Common myeloid progenitor, CD34-positive (primary cell): Measurements from ENCODE around the gene MAP3K6.
A peak's percentile ranks its signal among the peaks of the same experiment; 100 is the strongest.

ENCODE experiments used
- CTCF ChIA-PET: fragments of 350-600 bp; sonication (Branson Sonifier 250); formaldehyde crosslinking; loops from one replicate; lab custom pipeline; 2021; ENCODE audit warnings: antibody characterized with exemption; lab: Charles Lee
- POLR2A ChIA-PET: fragments of 350-600 bp; sonication (Branson Sonifier 250); formaldehyde crosslinking; loops from one replicate; lab custom pipeline; 2021; ENCODE audit warnings: antibody characterized with exemption; lab: Charles Lee
- DNase-seq, 3 donors: peaks; one replicate each; pipeline versions ENCODE4 v3.0.0 to v3.0.0-alpha.2; 2013
- H3K27ac ChIP-seq, 2 experiments: 1 replicate in 1 of 2; 2 replicates in 1 of 2; pipeline ENCODE4 v1.7.0; 2013; ENCODE audit warnings: inconsistent platforms in 2 of 2, low read length in 2 of 2, mild to moderate bottlenecking in 2 of 2, low read depth in 1 of 2, moderate library complexity in 1 of 2; ENCODE audit not compliant: severe bottlenecking in 2 of 2, insufficient read depth in 1 of 2, poor library complexity in 1 of 2
- H3K27me3 ChIP-seq, 5 experiments: replicated peaks in 2 of 5; 1 replicate in 3 of 5; 2 replicates in 2 of 5; pipeline versions ENCODE4 v1.6.1 to v1.7.0; 2013; ENCODE audit warnings: low read length in 4 of 5, mild to moderate bottlenecking in 2 of 5, moderate library complexity in 2 of 5, inconsistent platforms in 1 of 5; ENCODE audit not compliant: insufficient read depth in 5 of 5, control insufficient read depth in 4 of 5
- H3K36me3 ChIP-seq, 4 experiments: 1 replicate in 2 of 4; 2 replicates in 2 of 4; pipeline versions ENCODE4 v1.6.1 to v1.7.0; 2013; ENCODE audit warnings: low read length in 3 of 4, control low read depth in 1 of 4, mild to moderate bottlenecking in 1 of 4; ENCODE audit not compliant: control insufficient read depth in 4 of 4, insufficient read depth in 4 of 4
- H3K4me1 ChIP-seq, 4 experiments: 1 replicate in 3 of 4; 2 replicates in 1 of 4; pipeline versions ENCODE4 v1.6.1 to v1.7.1; 2013; ENCODE audit warnings: low read length in 3 of 4, mild to moderate bottlenecking in 3 of 4, control low read depth in 1 of 4, inconsistent platforms in 1 of 4, moderate library complexity in 1 of 4; ENCODE audit not compliant: control insufficient read depth in 4 of 4, insufficient read depth in 4 of 4; ENCODE audit errors: control extremely low read depth in 1 of 4
- H3K4me3 ChIP-seq, 7 experiments: 1 replicate in 4 of 7; 2 replicates in 3 of 7; pipeline versions ENCODE4 v1.5.1 to v1.7.0; 2013; ENCODE audit warnings: mild to moderate bottlenecking in 7 of 7, low read length in 6 of 7, moderate library complexity in 6 of 7, inconsistent platforms in 2 of 7, low read depth in 2 of 7, control low read depth in 1 of 7; ENCODE audit not compliant: insufficient read depth in 4 of 7, control insufficient read depth in 1 of 7; ENCODE audit errors: extremely low read depth in 1 of 7
- H3K9me3 ChIP-seq, 5 experiments: 1 replicate in 4 of 5; 2 replicates in 1 of 5; pipeline versions ENCODE4 v1.6.1 to v1.7.1; 2013; ENCODE audit warnings: low read length in 4 of 5, mild to moderate bottlenecking in 2 of 5, inconsistent platforms in 1 of 5, low read depth in 1 of 5, moderate library complexity in 1 of 5; ENCODE audit not compliant: control insufficient read depth in 4 of 5, insufficient read depth in 2 of 5; ENCODE audit errors: control extremely low read depth in 1 of 5
- WGBS: methylation state at CpG from one replicate; pipeline ENCODE4 v1.1.5; 2013; ENCODE audit not compliant: insufficient coverage; 5-methylcytosine and 5-hydroxymethylcytosine counted together

Gene MAP3K6

DNA sequence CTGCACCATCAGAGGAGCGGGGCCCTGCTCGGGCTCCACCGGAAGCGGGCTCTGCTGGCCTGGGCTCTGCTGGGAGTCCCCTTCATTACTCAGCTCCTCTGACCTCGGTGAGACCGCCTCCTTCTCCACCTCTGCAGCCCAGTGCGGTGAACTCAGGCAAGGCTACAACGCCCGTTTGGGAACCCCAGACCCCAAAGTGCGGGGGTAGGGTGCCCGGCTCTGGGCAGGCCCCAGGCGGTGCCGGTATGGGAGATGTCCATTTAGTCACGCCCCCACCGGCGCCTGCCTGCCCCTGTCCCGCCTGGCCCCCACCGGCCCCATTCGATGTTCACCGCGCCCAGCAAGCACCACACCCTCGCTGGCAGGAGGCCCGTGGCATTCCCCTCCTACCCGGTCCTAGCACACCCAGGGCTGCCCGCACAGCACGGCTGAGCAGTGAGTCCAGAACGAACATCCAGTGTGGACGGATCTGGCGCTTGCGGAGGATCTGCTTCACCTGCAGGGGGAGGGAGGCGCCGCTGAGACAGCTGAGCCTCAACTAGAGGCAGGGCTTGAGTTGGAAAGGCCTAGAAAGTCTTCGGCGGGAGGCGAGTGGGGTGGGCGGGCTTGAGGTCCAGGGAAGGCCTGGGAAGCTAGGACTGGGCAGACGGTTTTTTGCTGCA is 10.0 kb downstream of the MAP3K6 start:
- DNase-seq: peak in 2 of 3 donors; percentile 15 to 22
- Histone ChIP-seq H3K27ac (no peak overlapping the region), H3K36me3 (peaks cover 0 to 25% (median 7%) of the 10 kb centered on the region in 4 experiments), H3K9me3 (no peaks in the 10 kb centered on the region), H3K4me1 (peaks cover 0 to 33% (median 19%) of the 10 kb centered on the region in 4 experiments), H3K4me3 (peak overlapping the region in 3 of 7 experiments; percentile 19 to 73 (median 57)), H3K27me3 (no peaks in the 10 kb centered on the region)
- POLR2A ChIA-PET: interaction anchor here (0.6 to 1.4 kb wide), 7 partner anchors 9 to 304 kb away, joined by 3 to 5 read pairs (median 3); partner anchors contain the start of gene SYTL1
- 87% methylated on average over 36 of the region's 37 CpGs for WGBS
- CTCF ChIA-PET: interaction anchor here (0.5 to 10.3 kb wide), 23 partner anchors 8 to 1024 kb away, joined by 3 to 102 read pairs (median 6); partner anchors contain the start of genes GPR3, MAP3K6 and SYTL1

DNA sequence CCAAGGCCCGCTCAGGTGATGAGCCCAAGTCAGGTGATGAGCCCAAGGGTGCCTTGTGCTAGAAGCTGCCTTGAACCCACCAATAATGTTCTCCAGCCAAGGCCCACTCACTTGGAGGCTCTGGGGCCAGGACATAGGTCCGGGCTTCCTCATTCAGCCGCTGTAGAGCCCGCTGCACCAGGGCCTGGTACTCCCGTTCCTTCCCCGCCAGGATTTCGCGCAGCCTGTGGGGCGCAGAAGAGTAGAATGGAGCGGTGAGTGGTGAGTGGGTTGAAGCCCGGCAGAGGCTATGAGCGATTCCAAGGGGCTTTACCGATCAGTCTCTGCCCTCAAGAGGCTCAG is 10.5 kb downstream of the MAP3K6 start:
- Histone ChIP-seq H3K4me3 (peak overlapping the region in 1 of 7 experiments; percentile 73), H3K4me1 (peaks cover 0 to 33% (median 19%) of the 10 kb centered on the region in 4 experiments), H3K9me3 (no peaks in the 10 kb centered on the region), H3K36me3 (peaks cover 0 to 30% (median 8%) of the 10 kb centered on the region in 4 experiments), H3K27me3 (no peaks in the 10 kb centered on the region), H3K27ac (no peak overlapping the region)
- CTCF ChIA-PET: interaction anchor here (0.8 to 10.3 kb wide), 11 partner anchors 12 to 57 kb away, joined by 3 to 102 read pairs (median 6); partner anchors contain the start of genes GPR3, MAP3K6 and SYTL1
- POLR2A ChIA-PET: interaction anchor here (0.6 to 1.4 kb wide), 2 partner anchors 9 to 40 kb away, joined by 3 to 5 read pairs; no protein-coding TSS in a partner anchor
- peak in 2 of 3 donors; percentile 38 to 61 for DNase-seq
- 96% methylated on average over 13 of the region's 13 CpGs for WGBS

DNA sequence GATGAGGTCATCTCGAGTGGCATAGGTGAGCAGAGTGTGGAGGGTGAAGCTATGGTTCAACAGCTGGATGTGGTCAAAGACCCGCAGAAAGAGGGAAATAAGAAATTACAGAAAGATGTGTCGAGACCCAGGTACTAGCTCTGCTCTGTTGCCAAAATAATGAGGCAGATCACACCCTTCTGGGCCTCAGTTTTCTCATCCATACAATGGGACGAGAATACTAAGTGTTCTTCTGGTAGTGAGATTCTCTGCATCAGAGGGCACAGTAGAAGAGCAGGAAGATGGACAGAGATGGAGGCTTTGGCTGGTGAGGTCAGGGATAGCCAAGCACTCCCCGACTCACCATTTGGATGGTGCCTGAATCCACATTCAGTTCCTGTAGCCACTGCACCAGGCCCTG is 11.1 kb downstream of the MAP3K6 start:
- no peaks in the 10 kb centered on the region for H3K27me3 ChIP-seq
- H3K4me3 ChIP-seq: no peak overlapping the region
- ChIA-PET CTCF (interaction anchor here (0.8 to 10.3 kb wide), 11 partner anchors 12 to 56 kb away, joined by 3 to 102 read pairs (median 4); partner anchors contain the start of genes GPR3, MAP3K6 and SYTL1), POLR2A (interaction anchor here (1.4 kb wide), 1 partner anchor 10 kb away, joined by 5 read pairs; no protein-coding TSS in a partner anchor)
- DNase-seq: no peak
- 96% methylated on average over 4 of the region's 5 CpGs for WGBS
- H3K27ac ChIP-seq: no peak overlapping the region
- H3K4me1 ChIP-seq: peaks cover 0 to 30% (median 18%) of the 10 kb centered on the region in 4 experiments
- H3K9me3 ChIP-seq: no peaks in the 10 kb centered on the region
- peaks cover 0 to 36% (median 11%) of the 10 kb centered on the region in 4 experiments for H3K36me3 ChIP-seq

DNA sequence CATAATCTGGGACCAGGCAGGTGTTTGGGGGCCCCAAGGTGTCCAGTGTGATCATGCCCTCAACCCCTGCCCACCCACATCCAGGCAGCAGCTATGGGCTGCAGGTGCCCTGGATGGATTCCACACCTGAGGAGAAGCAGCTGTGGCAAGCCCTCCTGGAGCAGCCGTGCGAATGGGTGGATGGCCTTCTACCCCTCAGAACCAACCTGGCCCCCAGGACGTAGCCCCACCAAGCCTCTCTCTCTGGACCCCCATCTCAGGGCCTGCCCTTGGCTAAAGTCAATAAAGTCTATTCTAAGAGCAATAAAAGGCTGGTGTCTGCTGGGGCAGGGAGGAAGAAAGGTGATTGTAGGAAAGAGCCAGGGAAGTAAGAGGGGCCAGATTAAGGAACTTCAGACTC is 13.1 kb downstream of the MAP3K6 start:
- no CpG with 5 or more reads among the region's 3 CpGs for WGBS
- no peak overlapping the region for H3K4me3 ChIP-seq
- ChIA-PET POLR2A (no interaction called here), CTCF (interaction anchor here (0.8 to 10.3 kb wide), 7 partner anchors 9 to 57 kb away, joined by 3 to 102 read pairs (median 4); partner anchors contain the start of gene SYTL1)
- H3K27me3 ChIP-seq: no peaks in the 10 kb centered on the region
- H3K9me3 ChIP-seq: no peaks in the 10 kb centered on the region
- no peak overlapping the region for H3K27ac ChIP-seq
- peaks cover 0 to 26% (median 16%) of the 10 kb centered on the region in 4 experiments for H3K4me1 ChIP-seq
- peaks cover 0 to 50% (median 16%) of the 10 kb centered on the region in 4 experiments for H3K36me3 ChIP-seq
- DNase-seq: no peak

DNA sequence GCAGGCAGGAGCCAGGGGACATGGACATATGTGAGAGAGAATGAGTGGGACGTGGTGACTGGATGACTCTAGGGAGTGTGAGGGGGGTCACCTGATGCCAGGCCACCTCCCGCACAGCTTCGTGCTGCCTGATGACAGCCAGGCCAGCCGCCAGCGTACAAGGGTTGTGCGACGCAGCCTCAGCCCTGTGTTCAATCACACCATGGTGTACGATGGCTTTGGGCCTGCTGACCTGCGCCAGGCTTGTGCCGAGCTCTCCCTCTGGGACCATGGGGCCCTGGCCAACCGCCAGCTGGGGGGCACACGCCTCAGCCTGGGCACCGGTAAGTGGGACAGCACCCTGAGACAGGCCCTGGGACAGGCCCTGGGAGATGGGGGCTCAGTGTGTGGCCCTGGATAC is 13.6 kb downstream of the MAP3K6 start:
- no peaks in the 10 kb centered on the region for H3K9me3 ChIP-seq
- 96% methylated on average over 13 of the region's 13 CpGs for WGBS
- H3K36me3 ChIP-seq: peaks cover 0 to 50% (median 16%) of the 10 kb centered on the region in 4 experiments
- H3K4me3 ChIP-seq: no peak overlapping the region
- H3K27ac ChIP-seq: no peak overlapping the region
- DNase-seq: no peak
- H3K4me1 ChIP-seq: peaks cover 0 to 27% (median 16%) of the 10 kb centered on the region in 4 experiments
- ChIA-PET POLR2A (no interaction called here), CTCF (interaction anchor here (0.8 to 10.3 kb wide), 5 partner anchors 9 to 41 kb away, joined by 3 to 102 read pairs (median 4); partner anchors contain the start of genes FCN3 and SYTL1)
- H3K27me3 ChIP-seq: no peaks in the 10 kb centered on the region

DNA sequence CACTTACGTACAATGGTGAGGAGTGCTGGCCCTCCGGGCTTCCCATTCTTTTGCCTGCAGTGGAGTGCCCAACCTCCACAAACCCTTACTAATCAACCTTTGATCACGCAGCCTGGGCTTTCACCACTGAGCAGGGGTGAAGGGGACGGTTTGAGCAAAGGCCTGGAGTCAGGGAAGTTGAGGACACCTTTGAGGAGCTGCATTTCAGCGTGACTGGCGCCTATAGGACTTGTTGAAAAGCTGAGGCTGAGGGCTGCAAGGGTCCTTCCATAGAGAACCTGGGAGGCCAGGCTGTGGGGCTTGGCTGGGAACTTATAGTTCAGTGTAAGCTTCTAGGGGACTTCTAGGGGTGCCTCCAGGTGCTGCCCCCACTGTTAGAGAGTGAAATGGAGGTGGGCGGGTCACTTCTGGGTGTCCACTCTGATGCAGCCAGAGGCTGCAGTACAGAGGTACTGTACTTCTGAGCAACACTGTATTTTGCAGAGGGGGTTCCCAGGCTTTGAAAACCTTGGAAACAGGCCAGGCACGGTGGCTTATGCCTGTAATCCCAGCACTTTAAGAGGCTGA is 15.1 kb downstream of the MAP3K6 start:
- no peaks in the 10 kb centered on the region for H3K9me3 ChIP-seq
- H3K4me3 ChIP-seq: no peak overlapping the region
- H3K36me3 ChIP-seq: peaks cover 0 to 57% (median 21%) of the 10 kb centered on the region in 4 experiments
- no peak overlapping the region for H3K27ac ChIP-seq
- ChIA-PET CTCF (interaction anchor here (0.8 to 10.3 kb wide), 4 partner anchors 7 to 36 kb away, joined by 3 to 102 read pairs (median 6); partner anchors contain the start of gene SYTL1), POLR2A (no interaction called here)
- no peak for DNase-seq
- WGBS: 88% methylated on average over 3 of the region's 8 CpGs
- peaks cover 0 to 13% (median 5%) of the 10 kb centered on the region in 4 experiments for H3K4me1 ChIP-seq
- H3K27me3 ChIP-seq: no peaks in the 10 kb centered on the region
